NCI-H128 (cell line): ENCODE data around the gene IQGAP1.
"Not testable (repeated sequence)": the region's sequence is repeated elsewhere in the genome, so short reads cannot be mapped to it uniquely, and the experiment has no call there.

Experiments used
- DNase-seq: peaks from one replicate; lab custom pipeline; 2025; ENCODE audit not compliant: unreplicated experiment; lab: John Stamatoyannopoulos, UW

IQGAP1 gene

GRCh38 chr15:90407336-90407735 lies 19.3 kb downstream of the IQGAP1 start:
- DNase-seq = no peak

- DNase-seq = no peak
Observed at GRCh38 chr15:90407871-90408317, 19.9 kb downstream of the IQGAP1 start.

GRCh38 chr15:90408657-90409056 lies 20.6 kb downstream of the IQGAP1 start:
- no peak for DNase-seq

GRCh38 chr15:90409587-90409986 lies 21.5 kb downstream of the IQGAP1 start:
- DNase-seq = not testable (repeated sequence)

GRCh38 chr15:90410316-90410715 lies 22.3 kb downstream of the IQGAP1 start:
- DNase-seq = not testable (repeated sequence)

GRCh38 chr15:90411176-90411575 lies 23.1 kb downstream of the IQGAP1 start:
- DNase-seq = no peak

GRCh38 chr15:90412356-90413194 lies 24.5 kb downstream of the IQGAP1 start:
- no peak for DNase-seq

- DNase-seq = no peak
Observed at GRCh38 chr15:90413411-90414379, 25.7 kb downstream of the IQGAP1 start.

GRCh38 chr15:90414408-90415028 lies 26.5 kb downstream of the IQGAP1 start:
- no peak for DNase-seq

- DNase-seq = not testable (repeated sequence)
Observed at GRCh38 chr15:90416052-90416451, 28.0 kb downstream of the IQGAP1 start.

- no peak for DNase-seq
Observed at GRCh38 chr15:90418627-90419026, 30.6 kb downstream of the IQGAP1 start.

GRCh38 chr15:90419206-90419605 lies 31.2 kb downstream of the IQGAP1 start:
- DNase-seq = no peak

- no peak for DNase-seq
Observed at GRCh38 chr15:90419738-90420406, 31.8 kb downstream of the IQGAP1 start.

GRCh38 chr15:90420451-90420850 lies 32.4 kb downstream of the IQGAP1 start:
- DNase-seq = no peak

- DNase-seq = no peak
Observed at GRCh38 chr15:90421527-90421926, 33.5 kb downstream of the IQGAP1 start.

- DNase-seq = no peak
Observed at GRCh38 chr15:90422043-90422442, 34.0 kb downstream of the IQGAP1 start.

- DNase-seq = no peak
Observed at GRCh38 chr15:90422936-90423335, 34.9 kb downstream of the IQGAP1 start.

- DNase-seq = no peak
Observed at GRCh38 chr15:90423801-90424319, 35.8 kb downstream of the IQGAP1 start.

- no peak for DNase-seq
Observed at GRCh38 chr15:90425726-90426346, 37.8 kb downstream of the IQGAP1 start.

- DNase-seq = no peak
Observed at GRCh38 chr15:90427185-90427584, 39.1 kb downstream of the IQGAP1 start.
